ENCODE measurements around the gene FAM219B. TPM values are rescaled to one million over a fixed set of nuclear protein-coding genes. Genes with fewer than 3 reads are reported as not detected.

FAM219B gene
- total RNA-seq, 1 experiment from 2014 or later: 56.2 TPM

- Mint-ChIP-seq H3K27me3 (ENCODE audit: unreplicated experiment) (no peaks in the 10 kb centered on the region), H3K9me3 (ENCODE audit: low read depth, unreplicated experiment) (no peaks in the 10 kb centered on the region), H3K27ac (ENCODE audit: unreplicated experiment) (peak overlapping the region; percentile 41), H3K4me1 (ENCODE audit: low read depth, unreplicated experiment) (peaks cover 30% of the 10 kb centered on the region), H3K36me3 (ENCODE audit: insufficient read depth, unreplicated experiment) (peaks cover 24% of the 10 kb centered on the region), H3K4me3 (ENCODE audit: low read depth, unreplicated experiment) (no peak overlapping the region)
- intact Hi-C loops (cut with micrococcal nuclease; ENCODE audit: unreplicated experiment): no loop called here
- TF ChIP-seq CTCF (IDR thresholded peaks at IDR 0.05; ENCODE audit: unreplicated experiment): no peak
- no peak for DNase-seq
- no TSS peak for BruUV-seq (replicated peaks)
- CTCF ChIA-PET: interaction anchor here (1.6 to 1.7 kb wide), 2 partner anchors 11 to 15 kb away, joined by 3 to 6 read pairs; partner anchors contain the start of gene ULK3
Observed at GRCh38 chr15:74857082-74857655, 49.5 kb downstream of the FAM219B start.

GRCh38 chr15:74856537-74856936 lies 50.1 kb downstream of the FAM219B start:
- Mint-ChIP-seq H3K9me3 (ENCODE audit: low read depth, unreplicated experiment) (no peaks in the 10 kb centered on the region), H3K36me3 (ENCODE audit: insufficient read depth, unreplicated experiment) (peaks cover 27% of the 10 kb centered on the region), H3K4me1 (ENCODE audit: low read depth, unreplicated experiment) (peaks cover 30% of the 10 kb centered on the region), H3K27me3 (ENCODE audit: unreplicated experiment) (no peaks in the 10 kb centered on the region), H3K4me3 (ENCODE audit: low read depth, unreplicated experiment) (no peak overlapping the region), H3K27ac (ENCODE audit: unreplicated experiment) (peak overlapping the region; percentile 41)
- BruUV-seq (replicated peaks): no TSS peak
- no peak for DNase-seq
- CTCF ChIA-PET: interaction anchor here (0.7 to 1.6 kb wide), 2 partner anchors 14 to 76 kb away, joined by 3 to 5 read pairs; partner anchors contain the start of gene ULK3
- intact Hi-C loops (cut with micrococcal nuclease; ENCODE audit: unreplicated experiment): no loop called here
- TF ChIP-seq CTCF (IDR thresholded peaks at IDR 0.05; ENCODE audit: unreplicated experiment): no peak

- CTCF ChIA-PET: interaction anchor here (0.7 kb wide), 2 partner anchors 64 to 77 kb away, joined by 5 to 7 read pairs; no protein-coding TSS in a partner anchor
Observed at GRCh38 chr15:74855857-74856256, 50.8 kb downstream of the FAM219B start.

GRCh38 chr15:74854453-74855022 lies 52.1 kb downstream of the FAM219B start:
- CTCF ChIA-PET: no interaction called here
- H3K9me3 Mint-ChIP-seq (ENCODE audit: low read depth, unreplicated experiment): no peaks in the 10 kb centered on the region
- no peak overlapping the region for H3K27ac Mint-ChIP-seq (ENCODE audit: unreplicated experiment)
- no peak overlapping the region for H3K4me3 Mint-ChIP-seq (ENCODE audit: low read depth, unreplicated experiment)
- peaks cover 24% of the 10 kb centered on the region for H3K36me3 Mint-ChIP-seq (ENCODE audit: insufficient read depth, unreplicated experiment)
- TF ChIP-seq CTCF (IDR thresholded peaks at IDR 0.05; ENCODE audit: unreplicated experiment): no peak
- DNase-seq: no peak
- no peaks in the 10 kb centered on the region for H3K27me3 Mint-ChIP-seq (ENCODE audit: unreplicated experiment)
- peaks cover 30% of the 10 kb centered on the region for H3K4me1 Mint-ChIP-seq (ENCODE audit: low read depth, unreplicated experiment)
- intact Hi-C loops (cut with micrococcal nuclease; ENCODE audit: unreplicated experiment): no loop called here
- no TSS peak for BruUV-seq (replicated peaks)

More at GRCh38 chr15:74855857-74856256, 50.8 kb downstream of the FAM219B start:
- Mint-ChIP-seq H3K27me3 (ENCODE audit: unreplicated experiment) (no peaks in the 10 kb centered on the region), H3K9me3 (ENCODE audit: low read depth, unreplicated experiment) (no peaks in the 10 kb centered on the region), H3K4me1 (ENCODE audit: low read depth, unreplicated experiment) (peaks cover 30% of the 10 kb centered on the region), H3K36me3 (ENCODE audit: insufficient read depth, unreplicated experiment) (peaks cover 24% of the 10 kb centered on the region), H3K4me3 (ENCODE audit: low read depth, unreplicated experiment) (no peak overlapping the region), H3K27ac (ENCODE audit: unreplicated experiment) (no peak overlapping the region)
- TF ChIP-seq CTCF (IDR thresholded peaks at IDR 0.05; ENCODE audit: unreplicated experiment): no peak
- intact Hi-C loops (cut with micrococcal nuclease; ENCODE audit: unreplicated experiment): no loop called here
- BruUV-seq (replicated peaks): no TSS peak
- no peak for DNase-seq

Data from Calu3 (cell line).